CD8-positive, alpha-beta memory T cell (primary cell): ENCODE measurements around the gene TGOLN2. TPM values are rescaled to one million over a fixed set of nuclear protein-coding genes. Genes with fewer than 3 reads are reported as not detected.

Experiments
- CTCF ChIA-PET: fragments of 350-600 bp; sonication (Branson Sonifier 250); formaldehyde crosslinking; loops from one replicate; lab custom pipeline; 2021; ENCODE audit warnings: antibody characterized with exemption; lab: Charles Lee
- POLR2A ChIA-PET: fragments of 350-600 bp; sonication (Branson Sonifier 250); formaldehyde crosslinking; loops from one replicate; lab custom pipeline; 2021; ENCODE audit warnings: antibody characterized with exemption; lab: Charles Lee
- DNase-seq, 5 donors: peaks; one replicate each; pipeline versions ENCODE4 v3.0.0 to v3.0.0-alpha.2; 2020 to 2022; ENCODE audit warnings: mixed read lengths in 1 of 5
- H3K27ac ChIP-seq: one replicate; pipeline ENCODE4 v1.7.0; 2013; ENCODE audit warnings: low read depth, mild to moderate bottlenecking, low read length, moderate library complexity
- H3K27me3 ChIP-seq: 2 replicates; pipeline ENCODE4 v1.7.0; 2013; ENCODE audit warnings: low read length, mild to moderate bottlenecking; ENCODE audit not compliant: insufficient read depth, poor library complexity, severe bottlenecking
- H3K36me3 ChIP-seq: 2 replicates; pipeline ENCODE4 v1.7.0; 2013; ENCODE audit warnings: mild to moderate bottlenecking, low read length, moderate library complexity; ENCODE audit not compliant: insufficient read depth
- H3K4me1 ChIP-seq: 2 replicates; pipeline ENCODE4 v1.7.0; 2013; ENCODE audit warnings: mild to moderate bottlenecking, low read length, moderate library complexity; ENCODE audit not compliant: insufficient read depth
- H3K4me3 ChIP-seq: 2 replicates; pipeline ENCODE4 v1.7.0; 2013; ENCODE audit warnings: mild to moderate bottlenecking, low read length
- H3K9me3 ChIP-seq: 2 replicates; pipeline ENCODE4 v1.7.0; 2013; ENCODE audit warnings: mild to moderate bottlenecking, low read length
- H3K27ac Mint-ChIP-seq, 8 donors: one replicate each; pipeline ENCODE4 v1.8.0; 2020 to 2021; ENCODE audit warnings: mixed read lengths in 8 of 8, mild to moderate bottlenecking in 6 of 8, inconsistent platforms in 3 of 8, moderate library complexity in 3 of 8
- H3K27me3 Mint-ChIP-seq, 2 donors: one replicate each; pipeline ENCODE4 v1.8.0; 2020 to 2021; ENCODE audit warnings: mixed read lengths in 2 of 2, mild to moderate bottlenecking in 1 of 2, moderate library complexity in 1 of 2
- H3K36me3 Mint-ChIP-seq, 3 donors: one replicate each; pipeline ENCODE4 v1.8.0; 2020 to 2021; ENCODE audit warnings: mixed read lengths in 3 of 3, inconsistent platforms in 1 of 3, mild to moderate bottlenecking in 1 of 3
- H3K4me1 Mint-ChIP-seq, 3 donors: one replicate each; pipeline ENCODE4 v1.8.0; 2020 to 2021; ENCODE audit warnings: mixed read lengths in 3 of 3, inconsistent platforms in 1 of 3, mild to moderate bottlenecking in 1 of 3
- H3K4me3 Mint-ChIP-seq, 7 donors: one replicate each; pipeline ENCODE4 v1.8.0; 2020 to 2021; ENCODE audit warnings: mixed read lengths in 7 of 7, mild to moderate bottlenecking in 6 of 7, moderate library complexity in 4 of 7, inconsistent platforms in 2 of 7
- H3K9me3 Mint-ChIP-seq, 5 donors: one replicate each; pipeline ENCODE4 v1.8.0; 2020 to 2022; ENCODE audit warnings: mixed read lengths in 5 of 5, mild to moderate bottlenecking in 3 of 5, moderate library complexity in 2 of 5, inconsistent platforms in 1 of 5
- polyA plus RNA-seq: library from polyadenylated mRNA; unstranded; fragments of 300-500 nt; fragmentation: Illumina TruSeq; gene quantifications from one replicate; pipeline ENCODE4 v1.2.3, GENCODE V29; 2021
- total RNA-seq, 2 experiments: library from RNA; stranded (reverse); gene quantifications; one replicate each; pipeline ENCODE4 v1.2.3, GENCODE V29; 2021

The TGOLN2 gene
- total and polyA plus RNA-seq, 3 experiments from 2014 or later = 55.9 to 95.6 (median 93.4) TPM

- ChIA-PET CTCF (interaction anchor here (9.1 kb wide), 1 partner anchor 32 kb away, joined by 128 read pairs; no protein-coding TSS in a partner anchor), POLR2A (no interaction called here)
- Mint-ChIP-seq H3K27ac (peak overlapping the region in 1 of 8 donors; percentile 29), H3K36me3 (no peaks in the 10 kb centered on the region), H3K9me3 (no peaks in the 10 kb centered on the region), H3K4me3 (no peak overlapping the region), H3K27me3 (peaks cover 8 to 26% of the 10 kb centered on the region in 2 donors), H3K4me1 (peaks cover 3 to 13% (median 6%) of the 10 kb centered on the region in 3 donors)
- H3K27ac ChIP-seq = no peak overlapping the region
- H3K27me3 ChIP-seq = peaks cover 3% of the 10 kb centered on the region
- H3K36me3 ChIP-seq = no peaks in the 10 kb centered on the region
- no peak for DNase-seq
- H3K9me3 ChIP-seq = no peaks in the 10 kb centered on the region
- H3K4me1 ChIP-seq = peaks cover under 1% of the 10 kb centered on the region
- no peak overlapping the region for H3K4me3 ChIP-seq
Measured at GRCh38 chr2:85302121-85302520, 25.7 kb downstream of the TGOLN2 start.

DNA sequence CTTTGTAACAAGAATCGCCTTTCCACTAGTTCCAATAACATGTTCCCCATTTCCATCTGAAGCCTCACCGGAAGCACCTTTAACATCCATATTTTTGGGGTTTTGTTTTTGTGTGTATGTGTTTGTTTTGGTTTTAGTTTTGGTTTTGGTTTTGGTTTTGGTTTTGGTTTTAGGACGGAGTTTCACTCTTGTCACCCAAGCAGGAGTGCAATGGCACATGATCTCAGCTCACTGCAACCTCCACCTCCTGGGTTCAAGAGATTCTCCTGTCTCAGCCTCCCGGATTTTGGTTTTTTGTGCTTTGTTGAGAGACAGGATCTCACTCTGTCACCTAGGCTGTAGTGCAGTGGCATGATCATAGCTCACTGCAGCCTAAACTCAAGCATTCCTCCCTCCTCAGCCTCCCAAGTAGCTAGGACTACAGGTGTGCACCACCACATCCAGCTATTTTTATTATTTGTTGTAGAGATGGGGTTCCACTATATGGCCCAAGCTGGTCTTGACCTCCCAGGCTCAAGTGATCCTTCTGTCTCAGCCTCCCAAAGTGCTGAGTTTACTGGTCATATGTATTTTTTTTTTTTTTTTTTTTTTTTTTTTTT, 36.3 kb downstream of the TGOLN2 start:
- H3K27me3 ChIP-seq = no peaks in the 10 kb centered on the region
- Mint-ChIP-seq H3K9me3 (no peaks in the 10 kb centered on the region), H3K27me3 (no peaks in the 10 kb centered on the region), H3K36me3 (no peaks in the 10 kb centered on the region), H3K4me3 (peak overlapping the region; percentile 24 to 88 (median 70)), H3K4me1 (peaks cover 17 to 21% (median 20%) of the 10 kb centered on the region in 3 donors), H3K27ac (peak overlapping the region; percentile 71 to 95 (median 88))
- H3K4me3 ChIP-seq = peak overlapping the region; percentile 18
- no peaks in the 10 kb centered on the region for H3K36me3 ChIP-seq
- no peaks in the 10 kb centered on the region for H3K9me3 ChIP-seq
- no peak overlapping the region for H3K27ac ChIP-seq
- POLR2A ChIA-PET = interaction anchor here (1.2 kb wide), 2 partner anchors 35 to 36 kb away, joined by 3 to 4 read pairs; partner anchors contain the start of gene TGOLN2
- peak in 1 of 5 donors; percentile 56 for DNase-seq
- peaks cover 8% of the 10 kb centered on the region for H3K4me1 ChIP-seq
- CTCF ChIA-PET = interaction anchor here (1.2 to 11.8 kb wide), 3 partner anchors 8 to 366 kb away, joined by 4 to 130 read pairs (median 62); no protein-coding TSS in a partner anchor

- H3K27ac Mint-ChIP-seq = peak overlapping the region in 1 of 8 donors; percentile 28
- H3K27ac ChIP-seq = no peak overlapping the region
- no peaks in the 10 kb centered on the region for H3K9me3 Mint-ChIP-seq
- no peak for DNase-seq
- CTCF ChIA-PET = interaction anchor here (7.2 to 11.8 kb wide), 2 partner anchors 11 to 19 kb away, joined by 62 to 130 read pairs; no protein-coding TSS in a partner anchor
- H3K4me1 Mint-ChIP-seq = peaks cover 19 to 25% (median 21%) of the 10 kb centered on the region in 3 donors
- H3K36me3 Mint-ChIP-seq = no peaks in the 10 kb centered on the region
- POLR2A ChIA-PET = no interaction called here
- no peaks in the 10 kb centered on the region for H3K27me3 ChIP-seq
- no peaks in the 10 kb centered on the region for H3K36me3 ChIP-seq
- no peak overlapping the region for H3K4me3 ChIP-seq
- peaks cover 2 to 4% of the 10 kb centered on the region in 2 donors for H3K27me3 Mint-ChIP-seq
- no peaks in the 10 kb centered on the region for H3K9me3 ChIP-seq
- H3K4me1 ChIP-seq = peaks cover 8% of the 10 kb centered on the region
- no peak overlapping the region for H3K4me3 Mint-ChIP-seq
Measured at GRCh38 chr2:85288244-85288725, 39.5 kb downstream of the TGOLN2 start.

DNA sequence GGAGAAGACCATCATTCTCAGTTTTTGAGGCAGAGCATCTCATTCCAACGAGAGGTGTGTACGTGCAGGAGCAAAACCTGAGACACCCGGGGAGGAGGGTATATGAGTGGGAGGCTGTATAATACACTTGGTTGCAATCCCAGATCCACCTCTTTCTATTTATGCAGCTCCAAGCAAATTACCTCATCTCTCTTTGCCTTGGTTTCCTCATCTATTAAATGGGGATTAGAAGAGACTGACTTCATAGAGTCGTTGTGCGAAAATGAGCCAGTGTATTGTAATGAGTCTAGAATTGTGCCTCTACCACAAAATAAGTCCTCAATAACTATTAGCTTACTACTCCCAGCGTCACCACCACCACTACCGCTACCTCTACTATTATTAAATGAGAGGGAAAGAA, 40.1 kb downstream of the TGOLN2 start:
- no peaks in the 10 kb centered on the region for H3K27me3 ChIP-seq
- no peaks in the 10 kb centered on the region for H3K36me3 ChIP-seq
- Mint-ChIP-seq H3K4me3 (no peak overlapping the region), H3K9me3 (no peaks in the 10 kb centered on the region), H3K36me3 (no peaks in the 10 kb centered on the region), H3K27ac (peak overlapping the region in 1 of 8 donors; percentile 28), H3K4me1 (peaks cover 19 to 25% (median 21%) of the 10 kb centered on the region in 3 donors), H3K27me3 (peaks cover 2 to 4% of the 10 kb centered on the region in 2 donors)
- ChIA-PET CTCF (interaction anchor here (7.2 to 11.8 kb wide), 2 partner anchors 12 to 19 kb away, joined by 62 to 130 read pairs; no protein-coding TSS in a partner anchor), POLR2A (no interaction called here)
- no peak for DNase-seq
- peaks cover 8% of the 10 kb centered on the region for H3K4me1 ChIP-seq
- no peak overlapping the region for H3K4me3 ChIP-seq
- no peak overlapping the region for H3K27ac ChIP-seq
- no peaks in the 10 kb centered on the region for H3K9me3 ChIP-seq

- DNase-seq = no peak
- no peak overlapping the region for H3K27ac ChIP-seq
- Mint-ChIP-seq H3K27ac (peak overlapping the region in 1 of 8 donors; percentile 33), H3K9me3 (no peaks in the 10 kb centered on the region), H3K4me1 (peaks cover 19 to 25% (median 21%) of the 10 kb centered on the region in 3 donors), H3K27me3 (peaks cover 2 to 4% of the 10 kb centered on the region in 2 donors), H3K4me3 (peak overlapping the region in 1 of 7 donors; percentile 39), H3K36me3 (no peaks in the 10 kb centered on the region)
- no peaks in the 10 kb centered on the region for H3K27me3 ChIP-seq
- peaks cover 8% of the 10 kb centered on the region for H3K4me1 ChIP-seq
- CTCF ChIA-PET = interaction anchor here (1.4 to 11.8 kb wide), 4 partner anchors 12 to 361 kb away, joined by 3 to 130 read pairs (median 34); no protein-coding TSS in a partner anchor
- H3K36me3 ChIP-seq = no peaks in the 10 kb centered on the region
- H3K4me3 ChIP-seq = no peak overlapping the region
- POLR2A ChIA-PET = no interaction called here
- H3K9me3 ChIP-seq = no peaks in the 10 kb centered on the region
Measured at GRCh38 chr2:85286918-85287317, 40.9 kb downstream of the TGOLN2 start.

DNA sequence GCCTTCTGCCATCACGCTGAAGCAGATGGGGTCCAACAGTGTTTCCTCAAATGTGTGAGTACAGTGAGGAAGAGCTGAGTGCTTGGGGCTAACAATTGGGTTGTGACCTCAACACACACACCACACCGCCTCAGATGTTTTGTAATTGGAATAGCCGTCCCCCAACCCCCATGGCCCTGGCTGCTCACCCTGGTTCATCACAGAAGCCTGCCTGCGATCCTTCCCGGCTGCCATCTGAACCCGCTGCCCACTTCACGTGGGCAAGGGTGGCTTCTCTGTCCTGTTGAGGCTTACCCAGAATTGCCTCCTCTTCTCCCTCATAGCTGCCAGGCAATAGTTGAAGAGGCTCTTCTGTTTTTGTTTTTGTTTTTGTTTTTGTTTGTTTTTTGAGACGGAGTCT, 44.1 kb downstream of the TGOLN2 start:
- Histone ChIP-seq H3K9me3 (no peaks in the 10 kb centered on the region), H3K36me3 (no peaks in the 10 kb centered on the region), H3K4me1 (no peaks in the 10 kb centered on the region), H3K4me3 (no peak overlapping the region), H3K27me3 (no peaks in the 10 kb centered on the region), H3K27ac (no peak overlapping the region)
- Mint-ChIP-seq H3K36me3 (peaks cover 0 to 2% (median 0%) of the 10 kb centered on the region in 3 donors), H3K27me3 (peaks cover 2 to 4% of the 10 kb centered on the region in 2 donors), H3K4me1 (peaks cover 5 to 10% (median 7%) of the 10 kb centered on the region in 3 donors), H3K27ac (no peak overlapping the region), H3K9me3 (no peaks in the 10 kb centered on the region), H3K4me3 (no peak overlapping the region)
- ChIA-PET POLR2A (no interaction called here), CTCF (interaction anchor here (5.0 to 11.8 kb wide), 2 partner anchors 15 kb away, joined by 40 to 130 read pairs; no protein-coding TSS in a partner anchor)
- DNase-seq = no peak

- H3K27me3 Mint-ChIP-seq = peaks cover 2 to 4% of the 10 kb centered on the region in 2 donors
- peaks cover 0 to 2% (median 0%) of the 10 kb centered on the region in 3 donors for H3K36me3 Mint-ChIP-seq
- Histone ChIP-seq H3K36me3 (no peaks in the 10 kb centered on the region), H3K4me1 (no peaks in the 10 kb centered on the region), H3K27me3 (no peaks in the 10 kb centered on the region), H3K9me3 (no peaks in the 10 kb centered on the region), H3K4me3 (no peak overlapping the region), H3K27ac (no peak overlapping the region)
- ChIA-PET POLR2A (no interaction called here), CTCF (interaction anchor here (5.0 to 11.8 kb wide), 2 partner anchors 14 to 16 kb away, joined by 40 to 130 read pairs; no protein-coding TSS in a partner anchor)
- peaks cover 5 to 10% (median 7%) of the 10 kb centered on the region in 3 donors for H3K4me1 Mint-ChIP-seq
- no peak overlapping the region for H3K4me3 Mint-ChIP-seq
- no peaks in the 10 kb centered on the region for H3K9me3 Mint-ChIP-seq
- DNase-seq = no peak
- no peak overlapping the region for H3K27ac Mint-ChIP-seq
Measured at GRCh38 chr2:85282914-85283313, 44.9 kb downstream of the TGOLN2 start.

- Mint-ChIP-seq H3K4me3 (no peak overlapping the region), H3K27me3 (peaks cover 2 to 7% of the 10 kb centered on the region in 2 donors), H3K9me3 (no peaks in the 10 kb centered on the region), H3K36me3 (peaks cover 0 to 2% (median 0%) of the 10 kb centered on the region in 3 donors), H3K27ac (no peak overlapping the region), H3K4me1 (peaks cover 0 to 4% (median 3%) of the 10 kb centered on the region in 3 donors)
- Histone ChIP-seq H3K36me3 (no peaks in the 10 kb centered on the region), H3K27me3 (no peaks in the 10 kb centered on the region), H3K4me1 (no peaks in the 10 kb centered on the region), H3K4me3 (no peak overlapping the region), H3K27ac (no peak overlapping the region), H3K9me3 (no peaks in the 10 kb centered on the region)
- DNase-seq = no peak
- ChIA-PET CTCF (interaction anchor here (0.5 to 11.8 kb wide), 4 partner anchors 12 to 422 kb away, joined by 3 to 130 read pairs (median 22); no protein-coding TSS in a partner anchor), POLR2A (no interaction called here)
Measured at GRCh38 chr2:85281553-85281952, 46.2 kb downstream of the TGOLN2 start.
